ENCODE results near the gene SRPX. TPM values are rescaled to one million over a fixed set of nuclear protein-coding genes. Genes with fewer than 3 reads are reported as not detected.

SRPX gene
- polyA plus RNA-seq, 5 donors: 26.7 to 32.8 (median 28.7) TPM

DNA sequence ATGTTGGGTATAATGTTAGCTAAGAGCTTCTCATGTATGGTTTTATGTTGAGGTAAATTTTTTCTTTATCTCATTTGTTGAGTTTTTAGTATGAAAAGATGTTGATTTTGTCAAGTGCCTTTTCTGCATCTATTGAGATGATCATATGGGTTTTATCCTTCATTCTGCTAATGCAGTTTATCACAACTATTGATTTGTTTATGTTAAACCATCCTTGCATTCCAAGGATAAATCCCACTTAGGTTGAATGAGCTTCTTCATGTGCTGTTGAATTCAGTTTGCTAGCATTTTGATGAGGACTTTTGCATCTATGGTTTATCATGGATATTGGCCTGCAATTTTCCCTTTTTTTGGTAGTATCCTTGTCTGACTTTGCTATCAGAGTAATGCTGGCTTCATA, 121.0 kb downstream of the SRPX start:
- no peak for DNase-seq

Other genes with a start within 250 kb of the SRPX start
- gene SYTL5, start 214.3 kb downstream of the SRPX start, polyA plus RNA-seq (ENCODE audit: insufficient read depth in 1 of 5, insufficient read length in 5 of 5, low replicate concordance in 1 of 5): 1 to 10 TPM; 3.5 to 7.3 (median 4.3) TPM
- gene RPGR, start 106.6 kb upstream of the SRPX start, polyA plus RNA-seq (ENCODE audit: insufficient read depth in 1 of 5, insufficient read length in 5 of 5, low replicate concordance in 1 of 5): 10 to 100 TPM; 16.7 to 25.3 (median 23.9) TPM
- under 1 TPM in 4 of 5 donors, not detected in 1; 0.10 to 0.30 (median 0.20) TPM for gene OTC, start 131.7 kb upstream of the SRPX start, polyA plus RNA-seq (ENCODE audit: insufficient read depth in 1 of 5, insufficient read length in 5 of 5, low replicate concordance in 1 of 5)